BJ (cell line): Measurements from ENCODE around the gene MEIS3. TPM values are rescaled to one million over a fixed set of nuclear protein-coding genes. Genes with fewer than 3 reads are reported as not detected.

Experiments
- CTCF ChIA-PET: fragments of 350-600 bp; formaldehyde crosslinking; extraction: SDS; loops from one replicate; lab custom pipeline; 2021; ENCODE audit warnings: antibody characterized with exemption, inconsistent platforms; lab: Yijun Ruan, JAX
- POLR2A ChIA-PET: fragments of 300-600 bp; sonication (Branson Sonifier 250); formaldehyde crosslinking; extraction: SDS; loops from one replicate; lab custom pipeline; 2021; ENCODE audit warnings: antibody characterized with exemption; lab: Charles Lee
- DNase-seq: peaks from one replicate; pipeline ENCODE4 v3.0.0-alpha.2; 2011; ENCODE audit warnings: low read depth
- H3K27me3 ChIP-seq: 2 replicates; pipeline ENCODE4 v1.6.0; 2011; ENCODE audit warnings: low read length; ENCODE audit not compliant: control insufficient read depth, insufficient read depth
- H3K36me3 ChIP-seq: 2 replicates; pipeline ENCODE4 v1.5.1; 2011; ENCODE audit warnings: low read length; ENCODE audit not compliant: control insufficient read depth, insufficient read depth
- H3K4me3 ChIP-seq: 2 replicates; pipeline ENCODE4 v1.5.1; 2011; ENCODE audit warnings: low read depth, mild to moderate bottlenecking, control low read depth, low read length
- polyA plus RNA-seq: library from polyadenylated mRNA; depleted of rRNA; stranded (reverse); fragments of >200 nt; gene quantifications from 2 replicates; pipeline ENCODE4 v1.2.3, GENCODE V29; 2011
- TF ChIP-seq, protein P1 (sequence below): IDR thresholded peaks from 2 replicates; pipeline ENCODE4 v1.5.1; 2011; ENCODE audit warnings: low read depth, mild to moderate bottlenecking, control low read depth, inconsistent platforms, low read length, moderate library complexity; ENCODE audit not compliant: insufficient read depth

The MEIS3 gene
- polyA plus RNA-seq, 1 experiment: 51.3 TPM

DNA sequence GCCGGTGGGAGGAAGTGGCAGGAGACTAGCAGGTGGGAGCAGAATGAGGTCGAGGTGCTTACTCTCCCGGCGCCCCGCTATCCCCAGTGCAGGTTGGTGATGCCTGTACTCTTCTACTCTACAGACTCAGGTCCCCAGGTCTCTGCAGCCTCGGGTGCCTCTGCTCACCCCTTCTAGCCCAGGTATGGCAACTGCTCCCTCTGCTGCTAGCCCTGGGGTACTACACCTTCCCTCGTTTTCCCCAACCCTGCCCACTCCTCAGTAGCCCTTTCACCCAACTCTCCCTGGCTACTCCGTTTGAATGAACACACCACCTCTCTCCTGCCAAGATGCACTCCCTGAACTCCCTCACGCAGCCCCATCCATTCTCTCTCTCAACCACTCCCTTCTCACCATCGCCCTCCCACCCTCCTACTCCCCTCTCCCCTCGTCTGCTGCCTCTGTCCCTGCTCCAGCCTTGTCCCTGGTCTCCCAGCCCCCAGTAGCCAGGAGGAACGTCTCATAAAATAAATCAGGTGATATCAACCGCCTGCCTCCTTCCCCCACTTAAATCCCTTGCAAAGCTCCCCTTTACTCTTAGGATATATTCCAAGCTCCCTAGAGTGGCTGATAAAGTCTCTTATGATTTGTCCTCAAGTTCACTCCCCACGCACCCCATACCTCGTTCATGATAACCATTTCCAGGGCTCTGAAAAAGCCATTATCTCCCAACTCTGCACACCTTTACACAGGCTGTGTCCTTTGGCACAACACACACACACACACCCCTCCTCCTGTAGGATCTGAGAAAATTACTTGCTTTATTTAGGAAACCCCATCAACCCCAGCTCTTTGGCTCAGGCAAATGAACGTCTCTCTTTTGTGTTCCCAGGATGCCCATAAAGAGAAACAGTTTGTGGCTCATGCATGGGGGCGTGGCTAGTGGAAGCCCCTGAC, 8.2 kb upstream of the MEIS3 start:
- TF ChIP-seq, protein P1, sequence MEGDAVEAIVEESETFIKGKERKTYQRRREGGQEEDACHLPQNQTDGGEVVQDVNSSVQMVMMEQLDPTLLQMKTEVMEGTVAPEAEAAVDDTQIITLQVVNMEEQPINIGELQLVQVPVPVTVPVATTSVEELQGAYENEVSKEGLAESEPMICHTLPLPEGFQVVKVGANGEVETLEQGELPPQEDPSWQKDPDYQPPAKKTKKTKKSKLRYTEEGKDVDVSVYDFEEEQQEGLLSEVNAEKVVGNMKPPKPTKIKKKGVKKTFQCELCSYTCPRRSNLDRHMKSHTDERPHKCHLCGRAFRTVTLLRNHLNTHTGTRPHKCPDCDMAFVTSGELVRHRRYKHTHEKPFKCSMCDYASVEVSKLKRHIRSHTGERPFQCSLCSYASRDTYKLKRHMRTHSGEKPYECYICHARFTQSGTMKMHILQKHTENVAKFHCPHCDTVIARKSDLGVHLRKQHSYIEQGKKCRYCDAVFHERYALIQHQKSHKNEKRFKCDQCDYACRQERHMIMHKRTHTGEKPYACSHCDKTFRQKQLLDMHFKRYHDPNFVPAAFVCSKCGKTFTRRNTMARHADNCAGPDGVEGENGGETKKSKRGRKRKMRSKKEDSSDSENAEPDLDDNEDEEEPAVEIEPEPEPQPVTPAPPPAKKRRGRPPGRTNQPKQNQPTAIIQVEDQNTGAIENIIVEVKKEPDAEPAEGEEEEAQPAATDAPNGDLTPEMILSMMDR: peak; percentile 93
- CTCF ChIA-PET: interaction anchor here (0.7 to 10.0 kb wide), 33 partner anchors 8 to 341 kb away, joined by 3 to 428 read pairs (median 4); partner anchors contain the start of genes DHX34, EHD2, KPTN and MEIS3
- Histone ChIP-seq H3K36me3 (no peaks in the 10 kb centered on the region), H3K27me3 (peaks cover 16% of the 10 kb centered on the region), H3K4me3 (peak overlapping the region; percentile 8; the same call in 1 of the 2 replicates)
- DNase-seq: no peak
- POLR2A ChIA-PET: interaction anchor here (0.8 kb wide), 1 partner anchor 299 kb away, joined by 3 read pairs; no protein-coding TSS in a partner anchor

DNA sequence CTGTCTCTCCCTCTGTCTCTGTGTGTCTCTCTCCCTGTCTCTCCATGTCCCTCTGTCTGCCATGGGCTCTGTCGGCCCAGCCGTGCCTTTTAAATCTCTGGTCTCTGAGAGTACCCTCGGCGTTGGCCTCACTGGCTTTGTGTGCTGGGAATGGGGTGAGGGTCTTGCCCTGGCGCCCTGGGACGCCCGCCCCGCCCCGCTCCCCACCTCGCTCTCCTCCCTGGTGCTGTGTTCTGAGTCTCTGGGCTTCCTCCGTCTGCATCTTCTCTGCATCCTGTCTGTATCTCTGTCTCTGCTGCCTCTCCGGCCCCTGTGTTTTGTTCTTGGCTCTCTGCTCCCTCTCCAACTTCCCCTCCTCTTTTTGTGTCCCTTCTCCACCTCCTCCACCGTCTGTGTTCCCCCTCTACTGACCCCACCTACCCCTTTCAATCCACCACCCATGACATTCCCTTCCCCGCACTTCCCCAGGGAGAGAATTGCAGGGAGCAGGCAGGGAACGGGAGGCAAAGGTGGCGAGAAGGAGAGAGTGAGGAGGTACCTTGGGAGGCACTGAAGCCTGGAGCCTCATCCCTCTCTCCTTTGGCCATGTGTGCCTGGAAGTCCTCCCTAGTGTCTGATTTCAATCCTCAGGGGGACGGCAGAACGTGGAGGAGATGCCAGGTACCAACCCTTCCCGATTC, 4.0 kb upstream of the MEIS3 start:
- Histone ChIP-seq H3K4me3 (no peak overlapping the region), H3K27me3 (peaks cover 32% of the 10 kb centered on the region), H3K36me3 (no peaks in the 10 kb centered on the region)
- CTCF ChIA-PET: no interaction called here
- DNase-seq: no peak
- TF ChIP-seq, protein P1: no peak
- POLR2A ChIA-PET: no interaction called here

GRCh38 chr19:47422417-47423163, 3.3 kb upstream of the MEIS3 start:
- no peaks in the 10 kb centered on the region for H3K36me3 ChIP-seq
- TF ChIP-seq, protein P1: no peak
- ChIA-PET POLR2A (no interaction called here), CTCF (no interaction called here)
- H3K27me3 ChIP-seq: peaks cover 32% of the 10 kb centered on the region
- H3K4me3 ChIP-seq: no peak overlapping the region
- no peak for DNase-seq

DNA sequence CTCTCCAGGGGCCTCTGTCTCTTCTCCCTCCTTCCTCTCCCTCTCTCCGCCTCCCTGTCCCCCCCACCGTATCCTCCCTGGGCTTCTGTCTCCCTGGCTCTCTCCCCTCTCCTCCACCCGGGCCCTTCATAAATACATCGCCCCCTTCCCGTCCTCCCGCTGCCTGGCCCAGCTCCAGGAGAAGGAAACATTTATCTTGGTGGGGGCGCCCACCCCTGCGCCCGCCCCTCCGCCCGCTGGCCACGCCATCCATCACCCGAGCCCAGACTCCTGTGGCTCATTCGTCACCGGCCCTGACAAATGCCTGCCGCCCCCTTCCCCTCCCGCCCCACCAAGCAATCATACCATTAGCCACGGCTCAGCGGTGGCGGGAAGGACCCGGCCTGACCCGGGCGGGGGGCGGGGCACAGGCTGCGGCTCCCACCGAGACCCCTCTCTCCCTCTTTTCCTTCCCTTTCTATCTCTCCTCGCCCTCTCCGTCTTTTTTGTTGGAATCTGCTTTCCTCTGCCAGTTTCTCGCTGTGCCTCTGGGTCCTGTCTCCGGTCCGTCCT, 2.6 kb upstream of the MEIS3 start:
- CTCF ChIA-PET: no interaction called here

More for the DNA sequence above, 2.6 kb upstream of the MEIS3 start:
- Histone ChIP-seq H3K27me3 (peaks cover 32% of the 10 kb centered on the region), H3K4me3 (no peak overlapping the region), H3K36me3 (no peaks in the 10 kb centered on the region)
- TF ChIP-seq, protein P1: no peak
- POLR2A ChIA-PET: no interaction called here
- DNase-seq: no peak
